GM18511 (cell line): ENCODE results near the gene GALR3.

Source experiments
- ATAC-seq: cut with Tn5 transposase; IDR thresholded peaks from one replicate; pipeline ENCODE4 v1.9.1; 2021; ENCODE audit warnings: mild to moderate bottlenecking, moderate library complexity; ENCODE audit not compliant: unreplicated experiment

The GALR3 gene

GRCh38 chr22:37860796-37861421 is 37.7 kb downstream of the GALR3 start:
- no peak for ATAC-seq

- no peak for ATAC-seq
Observed at GRCh38 chr22:37862570-37863325, 39.6 kb downstream of the GALR3 start.

DNA sequence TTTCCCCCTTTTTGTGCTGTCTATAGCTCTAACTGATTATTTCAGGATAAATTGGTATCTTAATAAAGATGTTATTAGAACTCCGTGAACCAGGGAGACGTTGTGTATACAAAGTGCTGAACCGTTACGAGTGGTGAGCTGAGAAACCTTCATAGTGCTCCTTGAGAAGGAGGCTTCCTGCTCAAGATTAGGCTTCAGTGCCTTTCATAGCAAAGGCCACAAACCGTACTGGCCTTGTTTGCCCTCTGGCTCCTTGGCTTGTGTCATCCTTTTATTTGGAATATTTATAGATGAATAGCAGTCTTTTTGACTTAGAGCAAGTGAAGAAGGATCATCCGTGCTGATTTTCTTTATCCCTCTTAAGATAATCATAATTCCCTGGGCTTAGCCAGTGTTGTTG is 42.3 kb downstream of the GALR3 start:
- ATAC-seq, result no peak

DNA sequence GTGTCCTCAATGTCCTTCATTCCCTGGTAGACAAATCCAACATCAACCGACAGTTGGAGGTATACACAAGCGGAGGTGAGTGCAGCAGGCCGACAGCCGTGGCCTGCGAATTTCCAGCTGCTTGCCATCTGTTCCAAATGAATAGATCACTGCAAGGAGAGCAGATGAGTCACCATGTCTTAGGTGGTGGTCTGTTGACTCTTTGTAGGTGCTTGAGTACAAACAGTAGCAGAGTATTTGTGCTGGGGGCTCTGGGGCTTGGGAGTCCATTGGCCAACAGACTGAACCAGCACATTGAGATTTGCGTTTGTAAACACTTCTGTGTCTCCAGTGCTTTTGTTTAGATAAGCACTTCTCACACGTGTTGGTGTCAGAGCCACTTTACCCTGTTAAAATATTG is 47.1 kb downstream of the GALR3 start:
- no peak for ATAC-seq
